HG03521 (cell line): ENCODE results near the gene METTL15.
"Not testable (repeated sequence)": the region's sequence is repeated elsewhere in the genome, so short reads cannot be mapped to it uniquely, and the experiment has no call there.

Source experiments
- ATAC-seq: cut with Tn5 transposase; IDR thresholded peaks from one replicate; pipeline ENCODE4 v1.9.1; 2021; ENCODE audit warnings: mild to moderate bottlenecking, moderate library complexity; ENCODE audit not compliant: unreplicated experiment

Gene METTL15

GRCh38 chr11:28107750-28108618 is at the start of gene METTL15, which contains the start of gene KIF18A:
Gene METTL15 (plus strand): TSS chr11:28108388. CDS start chr11:28113335, 4,947 bp downstream.
Gene KIF18A (minus strand): TSS chr11:28108156. CDS start chr11:28097947, 10,209 bp downstream.
- peak; percentile 90 for ATAC-seq

GRCh38 chr11:28071305-28071704 is 36.9 kb upstream of the METTL15 start:
- no peak for ATAC-seq

- ATAC-seq, result no peak
Measured at GRCh38 chr11:28072321-28072720, 35.9 kb upstream of the METTL15 start.

DNA sequence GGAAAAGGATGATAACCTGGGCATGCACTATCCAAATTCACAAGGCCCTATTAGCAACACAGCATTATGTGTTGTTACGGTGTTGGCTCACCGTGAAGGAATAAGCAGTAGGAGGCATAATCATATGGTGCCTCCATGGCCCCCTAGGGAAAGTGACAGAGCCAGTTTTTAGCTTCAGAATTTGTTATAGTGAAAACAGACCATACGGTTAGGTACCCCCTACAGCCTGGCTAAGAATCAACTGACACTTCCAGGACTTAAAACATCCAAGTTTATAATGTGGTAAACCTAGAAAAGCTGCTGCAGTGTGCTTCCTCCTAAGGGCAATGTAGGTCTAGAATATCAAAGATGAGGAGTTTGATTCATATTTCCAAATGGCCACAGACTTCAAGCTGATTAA is 30.7 kb upstream of the METTL15 start:
- ATAC-seq, result no peak

DNA sequence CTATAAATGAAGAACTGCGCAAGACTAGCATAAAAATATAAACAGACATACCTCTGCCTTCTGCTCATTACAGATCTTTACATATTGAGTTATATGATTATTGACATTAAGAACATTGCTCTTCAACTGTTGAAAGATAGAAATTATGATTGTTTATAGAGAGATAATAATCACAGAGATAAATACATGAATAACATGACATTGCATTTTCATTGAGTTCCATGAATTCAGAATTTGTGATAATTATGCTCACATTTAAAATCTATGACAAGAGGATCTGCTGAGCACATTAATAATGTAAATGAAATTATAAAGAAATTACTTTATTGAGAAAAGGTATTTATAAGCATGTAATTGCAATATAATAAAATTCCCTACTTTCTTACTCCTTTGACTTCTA is 25.1 kb upstream of the METTL15 start:
- ATAC-seq, result no peak

- ATAC-seq, result no peak
Measured at GRCh38 chr11:28086569-28086968, 21.6 kb upstream of the METTL15 start.

DNA sequence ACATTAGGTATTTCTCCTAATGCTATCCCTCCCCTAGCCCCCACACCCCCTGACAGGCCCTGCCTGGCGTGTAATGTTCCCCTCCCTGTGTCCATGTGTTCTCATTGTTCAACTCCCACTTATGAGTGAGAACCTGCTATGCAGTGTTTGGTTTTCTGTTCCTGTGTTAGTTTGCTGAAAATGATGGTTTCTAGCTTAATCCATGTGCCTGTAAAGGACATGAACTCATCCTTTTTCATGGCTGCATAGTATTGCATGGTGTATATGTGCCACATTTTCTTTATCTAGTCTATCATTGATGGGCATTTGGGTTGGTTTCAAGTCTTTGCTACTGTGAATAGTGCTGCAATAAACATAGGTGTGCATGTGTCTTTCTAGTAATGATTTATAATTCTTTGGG is 21.0 kb upstream of the METTL15 start:
- ATAC-seq, result not testable (repeated sequence)

- ATAC-seq, result not testable (repeated sequence)
Measured at GRCh38 chr11:28087693-28088092, 20.5 kb upstream of the METTL15 start.

GRCh38 chr11:28089378-28089777 is 18.8 kb upstream of the METTL15 start:
- no peak for ATAC-seq

GRCh38 chr11:28090052-28090749 is 18.0 kb upstream of the METTL15 start:
- ATAC-seq, result no peak

GRCh38 chr11:28092786-28093185 is 15.4 kb upstream of the METTL15 start:
- no peak for ATAC-seq

DNA sequence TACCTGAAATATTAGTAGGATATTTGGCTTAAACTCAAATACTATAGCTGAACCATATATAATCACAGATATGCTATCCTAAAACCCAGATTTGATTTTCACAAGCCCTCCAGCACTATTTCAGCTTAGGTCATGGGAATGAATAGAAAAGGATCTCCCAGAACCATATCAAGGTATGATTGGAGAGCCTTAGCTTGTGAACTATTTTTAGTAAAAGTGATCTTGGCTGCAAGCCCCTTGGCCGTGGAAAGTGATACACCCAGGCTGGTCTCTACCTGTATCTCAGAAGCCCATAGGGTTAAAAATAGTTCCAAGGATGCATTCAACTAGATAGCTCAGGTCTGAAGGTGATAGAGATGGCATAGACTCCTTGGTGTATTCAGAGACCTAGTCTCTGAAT is 9.9 kb upstream of the METTL15 start:
- ATAC-seq, result no peak

DNA sequence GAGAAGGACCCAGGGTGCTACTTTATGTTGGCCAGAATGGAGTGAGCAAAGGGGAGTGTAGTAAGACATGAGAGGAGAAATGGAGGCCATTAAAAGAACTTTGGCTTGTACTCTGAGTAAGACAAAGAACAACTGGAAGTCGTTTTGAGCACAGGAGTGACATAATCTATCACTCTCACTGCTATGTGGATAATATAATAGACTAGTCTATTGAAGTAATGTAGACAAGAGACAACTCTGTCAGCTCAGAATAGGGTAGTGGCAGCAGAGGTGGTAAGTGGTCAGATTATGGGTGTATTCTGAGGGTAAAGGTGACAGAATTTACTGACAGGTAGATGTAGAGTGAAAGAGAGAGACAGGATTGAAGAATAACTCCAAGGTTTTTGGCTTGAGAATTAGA is 8.5 kb upstream of the METTL15 start:
- ATAC-seq, result no peak

- no peak for ATAC-seq
Measured at GRCh38 chr11:28100665-28101064, 7.5 kb upstream of the METTL15 start.

DNA sequence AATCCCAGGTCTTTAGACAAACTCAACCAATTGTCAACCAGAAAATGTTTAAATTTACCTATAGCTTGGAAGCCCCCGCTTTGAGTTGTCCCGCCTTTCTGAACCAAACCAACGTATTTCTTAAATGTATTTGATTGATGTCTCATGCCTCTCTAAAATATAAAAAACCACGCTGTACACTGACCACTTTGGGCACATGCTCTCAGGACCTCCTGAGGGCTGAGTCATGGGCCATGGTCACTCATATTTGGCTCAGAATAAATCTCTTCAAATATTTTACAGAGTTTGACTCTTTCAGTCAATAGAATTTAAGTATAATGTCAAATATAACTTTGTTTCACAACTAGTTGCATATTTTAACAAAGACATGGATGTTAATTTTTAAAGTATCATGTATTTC is 5.9 kb upstream of the METTL15 start:
- ATAC-seq, result not testable (repeated sequence)

DNA sequence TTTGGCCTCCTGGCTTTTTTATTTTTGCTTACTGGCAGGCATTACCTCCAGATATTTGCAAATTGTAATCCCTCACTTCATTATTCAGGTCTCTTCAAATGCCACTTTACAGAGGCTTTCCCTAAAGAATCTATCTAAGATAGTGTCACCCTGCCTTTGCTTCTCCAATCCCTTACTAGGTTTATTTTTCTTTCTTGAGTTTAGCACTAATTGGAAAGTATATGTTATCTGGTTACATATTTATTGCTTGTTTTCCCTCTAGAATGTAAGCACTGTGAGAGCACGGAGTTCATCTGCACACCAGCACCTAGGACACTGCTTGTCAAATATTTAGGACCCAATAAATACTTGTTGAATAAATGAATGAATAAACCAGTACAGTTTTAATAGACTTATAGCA is 3.8 kb upstream of the METTL15 start:
- no peak for ATAC-seq

GRCh38 chr11:28104984-28105383 is 3.2 kb upstream of the METTL15 start:
- ATAC-seq, result no peak

DNA sequence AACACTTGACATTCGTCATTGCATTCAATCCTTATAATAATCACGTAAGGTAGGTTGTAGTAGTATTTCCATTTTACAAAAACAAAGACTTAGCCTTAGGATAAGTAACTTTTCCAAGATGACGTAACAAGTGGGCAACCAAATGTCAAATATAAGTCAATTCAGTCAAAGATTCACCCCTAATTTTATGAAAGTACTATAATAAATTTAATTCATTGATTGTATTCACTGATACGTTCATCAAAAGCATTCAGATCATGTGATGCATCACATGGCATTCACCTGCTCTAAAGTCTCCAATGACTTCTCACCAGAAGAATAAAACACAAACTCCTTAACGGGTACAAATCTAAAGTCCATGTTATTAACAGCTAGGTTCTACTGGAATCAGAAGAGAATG is 2.3 kb upstream of the METTL15 start:
- no peak for ATAC-seq

GRCh38 chr11:28106353-28107043 is 1.7 kb upstream of the METTL15 start:
- no peak for ATAC-seq

DNA sequence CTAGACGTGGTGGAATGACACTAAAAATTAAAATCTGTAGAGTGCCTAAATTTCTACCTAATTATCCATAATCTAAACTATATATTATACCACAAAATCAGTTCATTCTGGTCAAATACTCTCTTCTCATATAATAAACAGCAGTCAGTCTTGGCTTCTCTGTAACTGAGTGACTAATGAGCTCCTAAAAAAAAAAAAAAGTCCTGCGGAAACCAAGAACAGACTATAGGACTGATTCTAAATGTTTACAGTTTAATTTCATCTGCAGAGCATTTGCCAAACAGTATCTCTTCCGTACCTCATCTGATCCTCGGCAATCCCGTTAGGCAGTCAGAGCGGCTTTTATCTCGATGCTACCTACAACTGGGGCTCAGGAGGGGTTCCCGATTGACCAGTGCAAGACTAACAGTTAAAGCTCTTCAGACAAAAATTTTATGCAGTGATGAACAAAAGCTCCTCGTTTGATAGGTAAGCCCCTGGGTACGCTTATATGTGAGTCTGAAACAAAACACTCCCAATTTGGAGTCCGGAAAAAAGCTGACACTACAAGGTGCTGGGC is 918 bp upstream of the METTL15 start:
- ATAC-seq, result no peak

DNA sequence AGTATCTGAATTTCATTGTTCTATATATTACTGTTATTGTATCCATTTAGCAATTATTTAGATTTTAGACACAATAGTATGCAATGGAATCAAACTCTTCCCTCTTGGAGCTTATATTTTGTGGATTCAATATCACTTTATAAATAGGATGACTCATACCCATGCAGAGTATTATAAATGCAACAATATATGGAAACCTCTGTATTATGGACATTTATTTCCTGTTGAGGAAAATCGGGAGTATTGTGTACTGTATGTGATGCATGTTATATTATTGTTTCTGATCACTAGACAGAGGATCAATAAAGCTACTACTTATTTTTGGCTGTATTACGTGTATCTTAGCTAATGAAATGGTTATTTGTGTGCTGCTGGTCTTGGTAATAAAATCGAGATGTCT is 770 bp downstream of the METTL15 start:
- ATAC-seq, result no peak
